PC-9 (cell line): ENCODE measurements around the gene ENG.

Experiments used
- CTCF ChIP-seq: fragments of 200-600 bp; sonication (generic); conservative IDR thresholded peaks from 2 replicates; pipeline ENCODE4 v1.6.1; 2017; ENCODE audit warnings: mixed run types, antibody characterized with exemption, mild to moderate bottlenecking, moderate library complexity
- EZH2 ChIP-seq: fragments of 200-600 bp; sonication (generic); IDR thresholded peaks from 2 replicates; pipeline ENCODE4 v1.8.0; 2017; ENCODE audit warnings: antibody characterized with exemption, low read depth

DNA sequence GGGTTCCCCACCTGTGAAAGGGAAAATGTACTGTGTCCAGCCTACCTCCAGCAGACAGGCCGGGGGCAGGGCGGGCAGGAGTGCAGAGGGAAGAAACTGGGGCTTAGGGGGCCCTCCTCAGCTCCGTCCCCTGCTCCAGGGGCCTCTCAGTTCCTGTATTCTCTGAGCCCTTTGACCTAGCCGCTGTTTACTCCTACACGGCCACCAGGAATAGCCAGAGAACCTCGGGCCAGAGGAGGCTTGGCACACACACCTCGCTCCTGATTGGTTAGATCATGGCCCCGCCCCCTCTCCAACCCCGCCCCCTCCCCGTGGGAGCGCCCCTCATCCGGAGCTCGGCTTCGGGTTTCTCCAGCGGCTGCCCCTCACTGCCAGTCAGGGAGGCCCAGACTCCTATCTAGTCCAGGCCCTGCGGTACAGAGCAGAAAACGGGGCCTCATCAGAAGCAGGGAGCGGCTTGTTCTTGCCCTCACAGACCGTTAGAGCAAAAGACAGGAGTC lies 42.8 kb upstream of the ENG start:
- TF ChIP-seq CTCF (no peak), EZH2 (no peak)
